Brain microvascular endothelial cell (primary cell): ENCODE data around the gene ODAD4.

Source experiments
- DNase-seq: peaks from one replicate; pipeline ENCODE4 v3.0.0-alpha.2; 2020
- H3K27ac ChIP-seq: fragments of 250-450 bp; sonication (Bioruptor Pico); 2 replicates; pipeline ENCODE4 v1.5.1; 2020; ENCODE audit warnings: mild to moderate bottlenecking, moderate library complexity
- H3K27me3 ChIP-seq: fragments of 250-450 bp; sonication (Bioruptor Pico); replicated peaks from 2 replicates; pipeline ENCODE4 v1.5.1; 2020; ENCODE audit warnings: mild to moderate bottlenecking
- H3K36me3 ChIP-seq: fragments of 250-450 bp; sonication (Bioruptor Pico); replicated peaks from 2 replicates; pipeline ENCODE4 v1.5.1; 2020; ENCODE audit warnings: mild to moderate bottlenecking
- H3K4me3 ChIP-seq: 2 replicates; pipeline ENCODE4 v1.5.1; 2011; ENCODE audit warnings: low read depth, mild to moderate bottlenecking, control low read depth, low read length, moderate library complexity
- in situ Hi-C: cut with HindIII; loops from 2 replicates; pipeline ENCODE4 v1.10.0; 2017; ENCODE audit warnings: low sequenced_read_pairs, low pct_ligation_motif_present
- TF ChIP-seq, protein P1 (sequence below): IDR thresholded peaks from 2 replicates; pipeline ENCODE4 v1.5.1; 2011; ENCODE audit warnings: low read depth, mild to moderate bottlenecking, moderate library complexity, low read length, control low read depth, inconsistent platforms; ENCODE audit errors: missing control alignments

ODAD4 gene

DNA sequence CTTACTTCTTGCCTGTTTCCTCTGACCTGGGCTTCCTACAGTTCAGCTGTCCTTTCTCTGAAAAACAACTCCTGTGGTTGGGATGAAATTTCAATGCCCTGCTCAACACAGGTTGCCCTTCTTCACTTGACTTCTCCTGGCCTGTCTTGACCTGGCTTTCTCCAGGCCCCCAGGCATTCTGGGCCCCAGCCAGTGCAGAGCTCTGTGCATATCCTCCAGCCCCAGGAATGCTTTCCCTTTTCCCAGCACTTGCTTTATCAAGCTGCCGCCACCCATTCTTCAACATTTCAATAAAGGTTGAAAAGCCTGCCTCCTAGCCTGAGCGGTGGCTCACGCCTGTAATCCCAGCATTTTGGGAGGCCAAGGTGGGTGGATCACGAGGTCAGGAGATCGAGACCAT lies 10.8 kb downstream of the ODAD4 start:
- Histone ChIP-seq H3K27ac (no peak overlapping the region), H3K36me3 (no peaks in the 10 kb centered on the region), H3K4me3 (no peak overlapping the region), H3K27me3 (no peaks in the 10 kb centered on the region)
- TF ChIP-seq, protein P1, sequence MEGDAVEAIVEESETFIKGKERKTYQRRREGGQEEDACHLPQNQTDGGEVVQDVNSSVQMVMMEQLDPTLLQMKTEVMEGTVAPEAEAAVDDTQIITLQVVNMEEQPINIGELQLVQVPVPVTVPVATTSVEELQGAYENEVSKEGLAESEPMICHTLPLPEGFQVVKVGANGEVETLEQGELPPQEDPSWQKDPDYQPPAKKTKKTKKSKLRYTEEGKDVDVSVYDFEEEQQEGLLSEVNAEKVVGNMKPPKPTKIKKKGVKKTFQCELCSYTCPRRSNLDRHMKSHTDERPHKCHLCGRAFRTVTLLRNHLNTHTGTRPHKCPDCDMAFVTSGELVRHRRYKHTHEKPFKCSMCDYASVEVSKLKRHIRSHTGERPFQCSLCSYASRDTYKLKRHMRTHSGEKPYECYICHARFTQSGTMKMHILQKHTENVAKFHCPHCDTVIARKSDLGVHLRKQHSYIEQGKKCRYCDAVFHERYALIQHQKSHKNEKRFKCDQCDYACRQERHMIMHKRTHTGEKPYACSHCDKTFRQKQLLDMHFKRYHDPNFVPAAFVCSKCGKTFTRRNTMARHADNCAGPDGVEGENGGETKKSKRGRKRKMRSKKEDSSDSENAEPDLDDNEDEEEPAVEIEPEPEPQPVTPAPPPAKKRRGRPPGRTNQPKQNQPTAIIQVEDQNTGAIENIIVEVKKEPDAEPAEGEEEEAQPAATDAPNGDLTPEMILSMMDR: no peak
- in situ Hi-C loops: no loop called here
- DNase-seq: no peak

- H3K27me3 ChIP-seq: no peaks in the 10 kb centered on the region
- no peak for DNase-seq
- no peaks in the 10 kb centered on the region for H3K36me3 ChIP-seq
- in situ Hi-C loops: no loop called here
- TF ChIP-seq, protein P1: no peak
- no peak overlapping the region for H3K4me3 ChIP-seq
- H3K27ac ChIP-seq: no peak overlapping the region
Measured at GRCh38 chr17:41942626-41943373, 12.4 kb downstream of the ODAD4 start.

- TF ChIP-seq, protein P1: no peak
- Histone ChIP-seq H3K36me3 (no peaks in the 10 kb centered on the region), H3K4me3 (no peak overlapping the region), H3K27me3 (no peaks in the 10 kb centered on the region), H3K27ac (no peak overlapping the region)
- in situ Hi-C loops: no loop called here
- DNase-seq: no peak
Measured at GRCh38 chr17:41943492-41943891, 13.1 kb downstream of the ODAD4 start.

GRCh38 chr17:41944943-41945342 lies 14.5 kb downstream of the ODAD4 start:
- in situ Hi-C loops: no loop called here
- Histone ChIP-seq H3K27ac (no peak overlapping the region), H3K4me3 (no peak overlapping the region), H3K36me3 (no peaks in the 10 kb centered on the region), H3K27me3 (no peaks in the 10 kb centered on the region)
- DNase-seq: no peak
- TF ChIP-seq, protein P1: no peak

DNA sequence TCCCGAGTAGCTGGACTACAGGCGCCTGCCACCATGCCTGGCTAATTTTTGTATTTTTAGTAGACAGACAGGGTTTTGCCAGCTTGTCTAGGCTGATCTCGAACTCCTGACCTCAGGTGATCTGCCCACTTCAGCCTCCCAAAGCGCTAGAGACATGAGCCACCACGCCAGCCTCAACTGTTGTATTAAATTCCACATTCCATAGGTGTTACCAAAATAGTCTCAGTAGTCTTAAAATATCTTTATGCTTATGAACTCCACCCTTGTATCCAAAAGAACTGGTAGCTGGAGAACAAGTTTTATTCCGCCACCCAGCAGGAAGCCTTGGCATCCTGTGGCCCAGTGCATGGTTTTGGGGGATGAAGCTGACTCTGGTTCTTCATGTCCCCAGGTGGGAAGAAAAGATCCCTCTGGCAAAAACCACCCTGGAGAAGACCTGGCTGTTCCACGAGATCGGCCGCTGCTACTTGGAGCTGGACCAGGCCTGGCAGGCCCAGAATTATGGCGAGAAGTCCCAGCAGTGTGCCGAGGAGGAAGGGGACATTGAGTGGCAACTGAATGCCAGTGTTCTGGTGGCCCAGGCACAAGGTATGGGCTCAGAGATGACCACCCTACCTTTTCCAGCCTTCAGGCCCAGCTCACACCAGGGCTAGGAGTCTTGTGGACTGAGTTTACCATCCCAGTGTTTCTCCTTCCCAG lies 18.5 kb downstream of the ODAD4 start:
- Histone ChIP-seq H3K4me3 (no peak overlapping the region), H3K36me3 (no peaks in the 10 kb centered on the region), H3K27me3 (no peaks in the 10 kb centered on the region), H3K27ac (no peak overlapping the region)
- in situ Hi-C loops: no loop called here
- DNase-seq: no peak
- TF ChIP-seq, protein P1: no peak
